HCT116 (cell line): ENCODE measurements around the gene LGMN. TPM values are rescaled to one million over a fixed set of nuclear protein-coding genes. Genes with fewer than 3 reads are reported as not detected.
A peak's percentile ranks its signal among the peaks of the same experiment; 100 is the strongest.
"Not testable (repeated sequence)": the region's sequence is repeated elsewhere in the genome, so short reads cannot be mapped to it uniquely, and the experiment has no call there.

Experiments
- ATAC-seq: fragments of 200-7000 bp; cut with Tn5 transposase; 2 replicates; pipeline ENCODE4 v1.9.1; 2020; ENCODE audit warnings: mild to moderate bottlenecking, moderate library complexity
- BruUV-seq: library from RNA; stranded (reverse); fragments of 400-500 nt; replicated peaks from 2 replicates; lab custom pipeline; 2021; lab: Mats Ljungman, UMichigan
- CTCF ChIA-PET: fragments of 300-600 bp; sonication (Branson Sonifier 250); formaldehyde crosslinking; loops from one replicate; lab custom pipeline; 2021; ENCODE audit warnings: antibody characterized with exemption; lab: Charles Lee
- POLR2A ChIA-PET: fragments of 300-600, 350-600 bp; sonication (Branson Sonifier 250); formaldehyde crosslinking; loops from one replicate; lab custom pipeline; 2021; ENCODE audit warnings: antibody characterized with exemption; lab: Charles Lee
- RAD21 ChIA-PET, 2 experiments: fragments of 300-600 bp; sonication (Branson Sonifier 250); formaldehyde crosslinking; loops; one replicate each; lab custom pipeline; 2023; ENCODE audit warnings: low total read pairs in 2 of 2; ENCODE audit not compliant: uncharacterized antibody in 2 of 2, unreplicated experiment in 2 of 2, low non-redundant PET in 1 of 2; lab: Charles Lee
- DNase-seq: peaks from one replicate; pipeline ENCODE4 v3.0.0-alpha.2; 2010; ENCODE audit warnings: low read depth, low spot score
- H2AFZ ChIP-seq: fragments of 200-600 bp; shearing (Covaris generic), sonication (generic); 2 replicates; pipeline ENCODE4 v1.6.1; 2017; ENCODE audit warnings: low read depth, mixed run types, mixed read lengths, antibody characterized with exemption, low read length; ENCODE audit not compliant: poor library complexity, severe bottlenecking
- H3K27ac ChIP-seq: 2 replicates; pipeline ENCODE4 v1.5.1; 2012; ENCODE audit warnings: low read depth, low read length
- H3K27me3 ChIP-seq: fragments of 200-600 bp; sonication (generic); 2 replicates; pipeline ENCODE4 v1.6.1; 2016; ENCODE audit warnings: mixed run types, low read length, mixed read lengths; ENCODE audit not compliant: insufficient read depth
- H3K36me3 ChIP-seq, 2 experiments: fragments of 200-500 bp in 1 of 2; fragments of 200-600 bp in 1 of 2; sonication (Bioruptor generic) in 1 of 2; sonication (generic) in 1 of 2; 2 replicates each; pipeline versions ENCODE4 v1.5.1 to v1.6.1; 2014 to 2016; ENCODE audit warnings: low read length in 2 of 2, inconsistent platforms in 1 of 2, mixed read lengths in 1 of 2, mixed run types in 1 of 2; ENCODE audit not compliant: insufficient read depth in 2 of 2, control insufficient read depth in 1 of 2
- H3K4me1 ChIP-seq, 2 experiments: fragments of 200-600 bp in 1 of 2; sonication (generic) in 1 of 2; 2 replicates each; pipeline versions ENCODE4 v1.5.1 to v1.6.1; 2012 to 2017; ENCODE audit warnings: low read length in 2 of 2, inconsistent platforms in 1 of 2, mild to moderate bottlenecking in 1 of 2, mixed read lengths in 1 of 2, mixed run types in 1 of 2, moderate library complexity in 1 of 2; ENCODE audit not compliant: insufficient read depth in 2 of 2, control insufficient read depth in 1 of 2
- H3K4me2 ChIP-seq: fragments of 200-600 bp; sonication (generic); 2 replicates; pipeline ENCODE4 v1.6.1; 2017; ENCODE audit warnings: mixed run types, low read length, mixed read lengths
- H3K4me3 ChIP-seq, 2 experiments: fragments of 200-600 bp in 1 of 2; sonication (generic) in 1 of 2; replicated peaks in 1 of 2; 2 replicates each; pipeline ENCODE4 v1.5.1; 2011 to 2016; ENCODE audit warnings: low read length in 2 of 2, control low read depth in 1 of 2, low read depth in 1 of 2, mild to moderate bottlenecking in 1 of 2, mixed read lengths in 1 of 2, mixed run types in 1 of 2
- H3K79me2 ChIP-seq: fragments of 200-600 bp; sonication (generic); 2 replicates; pipeline ENCODE4 v1.6.1; 2017; ENCODE audit warnings: mild to moderate bottlenecking, mixed run types, low read length, moderate library complexity, mixed read lengths; ENCODE audit not compliant: insufficient read depth
- H3K9ac ChIP-seq: fragments of 200-600 bp; sonication (generic); 2 replicates; pipeline ENCODE4 v1.6.1; 2016; ENCODE audit warnings: low read length, mixed read lengths
- H3K9me2 ChIP-seq: fragments of 200-600 bp; sonication (generic), shearing (Covaris generic); 2 replicates; pipeline ENCODE4 v1.6.1; 2017; ENCODE audit warnings: mixed run types, mild to moderate bottlenecking, moderate library complexity; ENCODE audit not compliant: insufficient read depth
- H3K9me3 ChIP-seq, 2 experiments: fragments of 200-500 bp in 1 of 2; fragments of 200-600 bp in 1 of 2; sonication (Bioruptor generic) in 1 of 2; sonication (generic) in 1 of 2; 2 replicates each; pipeline ENCODE4 v1.6.1; 2014 to 2017; ENCODE audit warnings: low read length in 2 of 2, mixed read lengths in 2 of 2, inconsistent platforms in 1 of 2, low read depth in 1 of 2, mild to moderate bottlenecking in 1 of 2, mixed run types in 1 of 2, moderate library complexity in 1 of 2; ENCODE audit not compliant: control insufficient read depth in 1 of 2, insufficient read depth in 1 of 2
- H4K20me1 ChIP-seq: fragments of 200-600 bp; sonication (generic), shearing (Covaris generic); 2 replicates; pipeline ENCODE4 v1.6.1; 2017; ENCODE audit warnings: mixed run types, mild to moderate bottlenecking, moderate library complexity; ENCODE audit not compliant: insufficient read depth
- CBX3 ChIP-seq: IDR thresholded peaks from 2 replicates; pipeline ENCODE4 v1.6.1; 2012; ENCODE audit warnings: low read depth
- EZH2 ChIP-seq: fragments of 200-600 bp; sonication (generic); IDR thresholded peaks from 2 replicates; pipeline ENCODE4 v1.6.1; 2017; ENCODE audit warnings: antibody characterized with exemption, mixed run types
- POLR2A ChIP-seq: IDR thresholded peaks from 2 replicates; pipeline ENCODE4 v1.7.0; 2011; ENCODE audit warnings: borderline replicate concordance; ENCODE audit not compliant: insufficient read depth, insufficient read length; ENCODE audit errors: extremely low read depth
- YY1 ChIP-seq: IDR thresholded peaks from 2 replicates; pipeline ENCODE4 v1.6.1; 2011; ENCODE audit warnings: low read length, low read depth, moderate library complexity, mild to moderate bottlenecking; ENCODE audit not compliant: insufficient replicate concordance; ENCODE audit errors: extremely low read depth
- intact Hi-C: fragments of 100-400 bp; cut with micrococcal nuclease; formaldehyde crosslinking; loops from 2 replicates; pipeline ENCODE4 v1.10.0; 2022
- total RNA-seq: library from RNA; stranded (reverse); gene quantifications from one replicate; pipeline ENCODE4 v1.2.1, GENCODE V29; 2021; ENCODE audit not compliant: unreplicated experiment
- TF ChIP-seq, protein P1 (sequence below): IDR thresholded peaks from 2 replicates; pipeline ENCODE4 v1.6.1; 2012
- TF ChIP-seq, protein P2 (sequence below): IDR thresholded peaks from 2 replicates; pipeline ENCODE4 v1.6.1; 2012; ENCODE audit warnings: low read depth

LGMN gene
- total RNA-seq, 1 experiment from 2014 or later: 44.9 TPM

DNA sequence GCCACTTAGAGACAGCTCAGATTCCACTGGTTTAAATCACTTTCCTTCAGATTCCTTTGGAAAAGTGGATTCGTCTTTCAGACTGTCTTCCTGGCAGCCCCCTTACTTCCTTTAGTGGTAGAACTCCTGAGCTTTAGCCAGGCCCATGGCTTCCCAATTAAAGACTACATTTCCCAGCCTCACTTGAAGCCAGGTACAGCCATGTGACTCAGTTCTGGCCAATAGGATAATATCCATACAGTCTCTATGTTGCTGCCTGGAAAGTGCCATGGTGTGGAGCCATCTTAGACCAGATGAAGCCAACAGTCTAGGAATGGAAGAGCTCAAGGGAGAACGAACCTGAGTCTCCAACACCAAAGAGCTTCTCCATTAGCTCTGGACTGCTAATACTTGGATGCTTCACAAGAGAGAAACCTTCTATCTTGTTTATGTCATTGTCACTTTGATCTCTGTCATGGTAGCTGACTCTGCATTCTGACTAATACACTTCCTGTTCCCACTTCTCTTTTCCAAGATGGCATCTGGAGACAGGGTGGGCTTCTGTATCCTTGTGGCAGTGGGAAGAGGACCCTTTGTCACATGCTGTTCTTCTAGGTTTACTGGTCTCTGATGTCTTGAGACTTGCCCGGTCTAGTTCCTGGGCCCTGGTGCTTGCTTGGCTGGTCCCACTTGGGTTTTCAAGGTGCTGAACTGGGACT, 30.6 kb upstream of the LGMN start:
- POLR2A ChIA-PET, H3K9me3 ChIP-seq, DNase-seq, H3K4me2 ChIP-seq, H3K36me3 ChIP-seq, H3K9ac ChIP-seq, H2AFZ ChIP-seq, H4K20me1 ChIP-seq, CTCF ChIA-PET, RAD21 ChIA-PET, H3K79me2 ChIP-seq, H3K9me2 ChIP-seq, H3K27me3 ChIP-seq, intact Hi-C loops, BruUV-seq, H3K4me1 ChIP-seq, H3K4me3 ChIP-seq, H3K27ac ChIP-seq: not testable (repeated sequence)
- 0 out of 2 replicates have a peak, but pooled peaks have one; percentile 15 for TF ChIP-seq CBX3
- ATAC-seq: peak; percentile 89

DNA sequence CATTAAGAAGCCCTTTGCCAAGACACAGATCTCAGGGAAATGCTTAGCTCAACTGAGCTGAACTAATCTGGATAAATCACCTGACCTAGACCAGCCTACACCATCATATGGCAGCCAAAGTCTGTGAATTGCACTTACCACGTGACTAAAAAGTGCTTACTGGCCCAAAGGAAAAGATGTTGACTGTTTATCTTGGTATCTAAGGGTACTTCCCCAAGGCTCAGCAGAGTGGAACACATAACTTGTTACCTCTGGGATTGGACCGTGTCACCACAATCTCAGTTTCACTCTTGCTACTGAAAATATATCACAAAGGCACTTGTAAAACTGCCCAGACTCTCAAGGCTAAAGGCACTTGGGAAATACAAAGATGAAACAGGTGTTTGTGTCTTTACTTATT, 26.9 kb upstream of the LGMN start:
- H3K27ac ChIP-seq, H3K9me3 ChIP-seq, ATAC-seq, DNase-seq, H2AFZ ChIP-seq, H3K27me3 ChIP-seq, CTCF ChIA-PET, BruUV-seq, H3K9me2 ChIP-seq, intact Hi-C loops, H3K4me2 ChIP-seq, H3K79me2 ChIP-seq, RAD21 ChIA-PET, H3K36me3 ChIP-seq, H3K4me1 ChIP-seq, H4K20me1 ChIP-seq, POLR2A ChIA-PET, H3K4me3 ChIP-seq, H3K9ac ChIP-seq: not testable (repeated sequence)

DNA sequence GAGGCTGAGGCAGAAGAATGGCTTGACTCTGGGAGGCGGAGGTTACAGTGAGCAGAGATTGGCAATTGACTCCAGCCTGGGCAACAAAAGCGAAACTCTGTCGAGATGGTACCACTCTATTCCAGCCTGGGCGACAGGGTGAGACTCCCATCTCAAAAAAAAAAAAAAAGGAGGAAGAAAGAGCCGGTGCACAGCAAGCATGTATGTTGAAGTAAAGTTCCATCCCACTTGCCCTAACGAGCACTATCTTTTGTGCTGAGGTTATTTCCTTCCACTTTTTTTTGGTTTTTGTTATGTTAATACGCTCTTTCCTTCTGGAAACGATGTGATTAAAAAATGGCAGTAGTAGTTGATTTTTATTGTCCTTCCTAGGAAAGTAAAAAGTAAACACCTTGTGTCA, 26.1 kb upstream of the LGMN start:
- Histone ChIP-seq H3K4me3 (no peak overlapping the region), H3K9me3 (no peaks in the 10 kb centered on the region), H3K27me3 (no peaks in the 10 kb centered on the region), H3K79me2 (no peaks in the 10 kb centered on the region), H3K9me2 (no peaks in the 10 kb centered on the region), H3K27ac (no peak overlapping the region), H3K36me3 (no peaks in the 10 kb centered on the region), H4K20me1 (no peaks in the 10 kb centered on the region), H3K9ac (no peak overlapping the region), H2AFZ (no peak overlapping the region), H3K4me2 (no peak overlapping the region), H3K4me1 (no peaks in the 10 kb centered on the region)
- BruUV-seq: no TSS peak
- CTCF ChIA-PET: no interaction called here
- POLR2A ChIA-PET: no interaction called here
- no peak for ATAC-seq
- intact Hi-C loops: no loop called here
- RAD21 ChIA-PET: no interaction called here
- no peak for DNase-seq
- TF ChIP-seq POLR2A (no peak), EZH2 (no peak), YY1 (no peak)
- TF ChIP-seq, protein P1, sequence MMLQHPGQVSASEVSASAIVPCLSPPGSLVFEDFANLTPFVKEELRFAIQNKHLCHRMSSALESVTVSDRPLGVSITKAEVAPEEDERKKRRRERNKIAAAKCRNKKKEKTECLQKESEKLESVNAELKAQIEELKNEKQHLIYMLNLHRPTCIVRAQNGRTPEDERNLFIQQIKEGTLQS: no peak
- TF ChIP-seq, protein P2, sequence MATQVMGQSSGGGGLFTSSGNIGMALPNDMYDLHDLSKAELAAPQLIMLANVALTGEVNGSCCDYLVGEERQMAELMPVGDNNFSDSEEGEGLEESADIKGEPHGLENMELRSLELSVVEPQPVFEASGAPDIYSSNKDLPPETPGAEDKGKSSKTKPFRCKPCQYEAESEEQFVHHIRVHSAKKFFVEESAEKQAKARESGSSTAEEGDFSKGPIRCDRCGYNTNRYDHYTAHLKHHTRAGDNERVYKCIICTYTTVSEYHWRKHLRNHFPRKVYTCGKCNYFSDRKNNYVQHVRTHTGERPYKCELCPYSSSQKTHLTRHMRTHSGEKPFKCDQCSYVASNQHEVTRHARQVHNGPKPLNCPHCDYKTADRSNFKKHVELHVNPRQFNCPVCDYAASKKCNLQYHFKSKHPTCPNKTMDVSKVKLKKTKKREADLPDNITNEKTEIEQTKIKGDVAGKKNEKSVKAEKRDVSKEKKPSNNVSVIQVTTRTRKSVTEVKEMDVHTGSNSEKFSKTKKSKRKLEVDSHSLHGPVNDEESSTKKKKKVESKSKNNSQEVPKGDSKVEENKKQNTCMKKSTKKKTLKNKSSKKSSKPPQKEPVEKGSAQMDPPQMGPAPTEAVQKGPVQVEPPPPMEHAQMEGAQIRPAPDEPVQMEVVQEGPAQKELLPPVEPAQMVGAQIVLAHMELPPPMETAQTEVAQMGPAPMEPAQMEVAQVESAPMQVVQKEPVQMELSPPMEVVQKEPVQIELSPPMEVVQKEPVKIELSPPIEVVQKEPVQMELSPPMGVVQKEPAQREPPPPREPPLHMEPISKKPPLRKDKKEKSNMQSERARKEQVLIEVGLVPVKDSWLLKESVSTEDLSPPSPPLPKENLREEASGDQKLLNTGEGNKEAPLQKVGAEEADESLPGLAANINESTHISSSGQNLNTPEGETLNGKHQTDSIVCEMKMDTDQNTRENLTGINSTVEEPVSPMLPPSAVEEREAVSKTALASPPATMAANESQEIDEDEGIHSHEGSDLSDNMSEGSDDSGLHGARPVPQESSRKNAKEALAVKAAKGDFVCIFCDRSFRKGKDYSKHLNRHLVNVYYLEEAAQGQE: no peak
